GM12891 (cell line): ENCODE data around the gene DIS3L2.

Experiments used
- DNase-seq: peaks from one replicate; pipeline ENCODE4 v3.0.0; 2011; ENCODE audit warnings: low spot score; ENCODE audit not compliant: insufficient read length
- FAIRE-seq: peaks from 2 replicates; lab custom pipeline; 2011; peaks lifted over from hg19 to GRCh38; lab: Jason Lieb, UNC
- PAX5 ChIP-seq: IDR thresholded peaks from 2 replicates; pipeline ENCODE4 v1.6.1; 2011; ENCODE audit warnings: low read length, moderate library complexity, mild to moderate bottlenecking; ENCODE audit not compliant: insufficient read depth, severe bottlenecking
- POLR2A ChIP-seq: IDR thresholded peaks from 2 replicates; pipeline ENCODE4 v1.6.1; 2011; ENCODE audit warnings: low read depth, low read length, control low read depth
- POLR2AphosphoS5 ChIP-seq: IDR thresholded peaks from 2 replicates; pipeline ENCODE4 v1.6.1; 2011; ENCODE audit warnings: low read depth, low read length, control low read depth
- POU2F2 ChIP-seq: IDR thresholded peaks from 2 replicates; pipeline ENCODE4 v1.6.1; 2011; ENCODE audit warnings: low read depth, mild to moderate bottlenecking, control low read depth, low read length, moderate library complexity
- SPI1 ChIP-seq: IDR thresholded peaks from 2 replicates; pipeline ENCODE4 v1.6.1; 2011; ENCODE audit warnings: low read depth, low read length, control low read depth
- TAF1 ChIP-seq: IDR thresholded peaks from 2 replicates; pipeline ENCODE4 v1.6.1; 2011; ENCODE audit warnings: low read depth, low read length, control low read depth

The DIS3L2 gene

GRCh38 chr2:231928481-231928880 is 33.0 kb upstream of the DIS3L2 start:
- DNase-seq (no peak), FAIRE-seq (no peak)
- no peak for TF ChIP-seq POLR2A
- TF ChIP-seq POLR2AphosphoS5 = no peak
- no peak for TF ChIP-seq POU2F2
- no peak for TF ChIP-seq SPI1
- TF ChIP-seq PAX5 = no peak
- no peak for TF ChIP-seq TAF1

DNA sequence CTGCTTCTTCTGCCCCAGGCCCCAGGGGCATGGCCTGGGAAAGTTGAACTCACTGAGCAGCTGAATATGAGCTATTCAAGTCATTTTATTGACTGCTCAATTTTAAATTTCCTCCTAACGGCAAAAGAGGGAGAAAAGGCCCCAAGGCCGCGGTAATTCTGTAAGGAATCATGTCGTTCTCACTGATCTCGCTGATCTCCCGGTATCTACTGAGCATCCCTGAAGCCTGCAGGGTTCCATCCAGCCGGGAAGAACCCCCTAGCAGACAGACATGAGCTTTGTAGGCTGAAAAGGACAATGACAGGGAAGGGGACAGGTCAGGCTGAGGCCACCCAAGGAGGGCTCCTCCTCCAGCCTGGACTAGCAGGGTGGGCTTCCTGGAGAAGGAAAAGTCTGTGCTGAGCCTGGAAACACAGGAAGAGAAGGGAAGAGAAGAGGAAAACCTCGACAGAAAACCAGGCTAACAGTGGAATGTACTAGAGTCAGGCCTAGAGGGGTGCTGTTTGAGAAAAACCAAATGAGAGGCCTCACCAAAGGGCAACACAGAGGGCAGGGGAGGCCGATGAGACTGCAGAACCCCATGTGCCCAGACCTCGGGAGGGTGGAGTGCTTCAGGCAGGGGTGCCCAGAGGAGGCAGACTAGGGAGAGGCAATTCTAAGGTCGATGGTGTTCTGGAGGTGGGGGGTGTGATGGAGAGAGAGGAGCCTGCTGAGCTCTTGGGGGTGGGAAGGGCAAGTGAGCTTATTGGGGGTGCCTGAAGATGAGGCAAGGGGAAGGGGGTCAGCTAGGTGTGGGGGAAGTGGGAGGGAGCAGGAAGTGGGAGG is 32.4 kb upstream of the DIS3L2 start:
- DNase-seq (no peak), FAIRE-seq (no peak)
- no peak for TF ChIP-seq POLR2A
- no peak for TF ChIP-seq TAF1
- no peak for TF ChIP-seq POU2F2
- no peak for TF ChIP-seq PAX5
- no peak for TF ChIP-seq SPI1

DNA sequence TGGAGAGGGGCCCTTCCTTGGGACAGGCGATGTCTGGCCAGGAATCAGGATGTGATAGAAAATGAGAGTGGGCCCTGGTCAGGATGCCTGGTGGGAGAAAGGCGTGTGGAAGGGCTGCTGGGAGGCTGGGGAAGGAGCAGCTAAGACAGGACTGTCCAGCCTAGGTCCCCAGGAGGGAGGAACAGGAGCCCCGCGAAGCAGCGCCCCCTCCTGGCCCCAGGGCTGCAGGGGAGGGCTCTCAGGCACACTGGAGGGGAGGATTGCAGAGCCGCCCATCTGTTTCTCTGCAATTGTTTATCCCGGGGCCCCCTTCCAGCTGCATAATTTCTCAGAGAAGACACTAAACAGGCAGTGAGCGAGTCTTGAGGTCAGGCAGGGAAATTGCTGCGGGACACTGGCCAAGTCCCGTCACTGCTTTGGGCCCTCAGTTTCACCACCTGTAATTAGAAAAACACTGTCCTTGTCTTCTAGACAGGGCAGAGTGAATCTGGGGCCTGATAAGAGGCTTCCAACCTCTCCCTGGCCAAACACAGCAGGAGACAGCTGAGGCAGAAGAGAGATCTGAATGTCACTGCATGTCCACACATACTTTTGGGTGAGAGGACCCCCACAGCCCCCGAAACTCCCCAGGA is 31.4 kb upstream of the DIS3L2 start:
- DNase-seq = no peak
- FAIRE-seq = no peak
- TF ChIP-seq SPI1 = no peak
- no peak for TF ChIP-seq POLR2AphosphoS5
- TF ChIP-seq PAX5 = no peak
- no peak for TF ChIP-seq POU2F2
- no peak for TF ChIP-seq POLR2A
- no peak for TF ChIP-seq TAF1

GRCh38 chr2:231930593-231931281 is 30.8 kb upstream of the DIS3L2 start:
- DNase-seq (no peak), FAIRE-seq (no peak)
- no peak for TF ChIP-seq POLR2AphosphoS5
- no peak for TF ChIP-seq TAF1
- TF ChIP-seq SPI1 = no peak
- no peak for TF ChIP-seq POLR2A
- no peak for TF ChIP-seq PAX5
- TF ChIP-seq POU2F2 = no peak

GRCh38 chr2:231931481-231931915 is 30.0 kb upstream of the DIS3L2 start:
- no peak for DNase-seq

GRCh38 chr2:231932711-231932970 is 28.9 kb upstream of the DIS3L2 start:
- TF ChIP-seq SPI1 = no peak
- TF ChIP-seq POLR2A = no peak
- no peak for TF ChIP-seq PAX5
- no peak for TF ChIP-seq TAF1
- no peak for TF ChIP-seq POLR2AphosphoS5
- no peak for DNase-seq

More at GRCh38 chr2:231931481-231931915, 30.0 kb upstream of the DIS3L2 start:
- TF ChIP-seq TAF1 (no peak), PAX5 (no peak), POLR2AphosphoS5 (no peak), POU2F2 (no peak), POLR2A (no peak), SPI1 (no peak)
- FAIRE-seq = no peak

DNA sequence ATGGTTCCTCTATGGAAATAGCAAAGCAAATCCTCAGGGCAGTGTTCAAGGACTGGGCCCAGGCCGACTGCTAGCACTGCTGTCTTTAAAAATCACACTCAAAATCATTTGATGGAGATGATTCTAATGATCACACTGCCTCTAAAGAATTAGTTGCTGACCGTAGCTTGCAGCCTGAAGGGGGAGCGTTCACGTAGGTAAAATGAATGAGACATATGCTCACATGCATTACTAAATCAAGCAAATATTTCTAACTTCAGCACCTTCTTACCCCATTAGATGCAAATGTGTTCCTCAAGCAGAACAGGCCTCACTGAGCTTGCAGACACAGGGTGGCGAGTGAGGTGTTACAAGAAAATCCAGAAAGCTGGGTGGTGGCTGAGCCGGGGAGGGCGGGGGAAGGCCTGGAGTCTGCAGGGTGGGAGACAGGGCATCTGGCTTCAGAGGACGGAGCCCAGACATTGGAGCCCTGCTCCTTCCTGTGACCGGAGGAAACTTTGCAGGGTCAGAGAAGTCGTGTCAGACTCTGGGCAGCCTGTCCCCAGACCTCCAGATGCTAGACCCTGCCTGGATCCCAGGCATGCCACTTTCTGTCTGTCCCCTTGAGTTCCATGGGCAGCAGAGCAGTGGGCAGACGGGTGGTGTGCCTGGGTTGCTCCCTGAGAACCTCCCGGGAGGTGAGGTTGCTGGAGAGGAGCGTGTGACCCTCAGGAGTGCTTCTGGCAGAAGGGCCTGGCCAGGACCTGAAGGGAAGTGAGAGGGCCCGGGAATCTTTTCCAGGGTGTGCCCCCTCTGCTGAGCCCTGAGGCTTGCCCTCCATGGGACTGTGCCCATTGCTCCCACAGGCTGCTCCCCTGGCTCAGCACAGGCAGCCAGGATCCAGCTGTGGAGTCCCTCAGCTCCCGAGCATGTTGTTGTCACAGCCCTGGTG is 28.3 kb upstream of the DIS3L2 start:
- DNase-seq = no peak
- TF ChIP-seq TAF1 (no peak), PAX5 (no peak), POU2F2 (no peak), SPI1 (no peak), POLR2AphosphoS5 (no peak), POLR2A (no peak)
- no peak for FAIRE-seq

More at GRCh38 chr2:231932711-231932970, 28.9 kb upstream of the DIS3L2 start:
- no peak for FAIRE-seq

GRCh38 chr2:231933916-231934401 is 27.6 kb upstream of the DIS3L2 start:
- DNase-seq (no peak), FAIRE-seq (no peak)
- no peak for TF ChIP-seq PAX5
- TF ChIP-seq POLR2A = no peak

- no peak for FAIRE-seq
- TF ChIP-seq TAF1 (no peak), SPI1 (no peak), POLR2AphosphoS5 (no peak), POU2F2 (no peak), PAX5 (no peak), POLR2A (no peak)
- no peak for DNase-seq
These were observed 26.9 kb upstream of the DIS3L2 start for GRCh38 chr2:231934441-231935206.
